Activated T-cell treated with anti-CD3 and anti-CD28 coated beads for 48 hours (primary cell): ENCODE data around the gene GZF1.

Experiments
- DNase-seq: peaks from one replicate; pipeline ENCODE4 v3.0.0-alpha.2; 2020; ENCODE audit warnings: low read depth

Gene GZF1

DNA sequence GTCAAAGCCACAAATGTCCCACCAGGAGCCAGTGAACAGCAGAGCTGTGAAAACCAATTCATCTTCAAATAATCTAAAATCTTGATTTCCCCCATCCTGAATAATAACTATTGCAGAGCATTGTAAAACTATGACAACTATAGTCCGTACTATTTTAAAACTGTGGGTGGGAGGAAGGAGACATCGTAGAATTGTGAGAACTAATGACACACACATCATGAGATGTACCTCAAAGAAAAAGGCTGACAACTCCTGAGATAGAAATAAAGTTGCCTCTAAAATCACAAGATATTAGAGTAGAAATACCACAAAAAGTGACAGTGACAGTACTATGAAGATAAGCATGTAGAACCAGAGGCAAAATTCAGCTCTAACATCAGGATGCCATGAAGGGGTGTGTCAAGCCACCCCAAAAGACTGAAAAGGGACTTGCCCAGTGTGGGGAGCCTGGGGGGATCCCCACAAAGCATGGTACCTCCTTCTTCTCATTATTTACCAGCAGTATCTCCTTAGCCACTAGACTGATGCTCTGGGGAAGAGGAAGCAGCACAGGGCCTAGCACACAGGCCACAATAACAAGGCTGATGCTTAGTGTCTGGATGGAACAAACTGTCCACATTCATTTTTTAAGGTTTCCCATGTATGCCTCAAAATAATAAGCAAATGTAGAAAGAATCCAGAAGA, 45.9 kb downstream of the GZF1 start:
- DNase-seq: no peak

GRCh38 chr20:23408957-23409356, 47.0 kb downstream of the GZF1 start:
- no peak for DNase-seq

DNA sequence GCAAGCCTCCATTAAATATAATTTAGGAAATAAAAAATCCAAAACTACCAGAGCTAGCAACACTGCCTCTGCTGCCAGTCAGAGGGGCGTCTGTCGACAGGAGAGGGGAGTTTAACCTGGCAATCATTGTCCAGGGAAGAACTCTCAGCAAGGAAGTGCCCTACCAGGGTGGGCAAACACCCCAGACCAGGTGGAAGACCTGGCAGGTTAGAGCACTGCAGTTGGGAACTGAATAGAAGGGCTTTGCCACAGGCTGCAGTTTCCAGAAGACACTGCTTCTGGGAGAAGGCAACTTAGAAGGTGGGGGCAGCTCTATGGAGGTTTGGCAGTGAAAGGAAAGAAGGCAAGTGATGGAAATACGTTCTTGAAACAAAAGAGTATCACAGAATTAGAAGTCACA, 47.8 kb downstream of the GZF1 start:
- DNase-seq: no peak

GRCh38 chr20:23410916-23411695, 49.1 kb downstream of the GZF1 start:
- DNase-seq: no peak

GRCh38 chr20:23412026-23412425, 50.0 kb downstream of the GZF1 start:
- no peak for DNase-seq

DNA sequence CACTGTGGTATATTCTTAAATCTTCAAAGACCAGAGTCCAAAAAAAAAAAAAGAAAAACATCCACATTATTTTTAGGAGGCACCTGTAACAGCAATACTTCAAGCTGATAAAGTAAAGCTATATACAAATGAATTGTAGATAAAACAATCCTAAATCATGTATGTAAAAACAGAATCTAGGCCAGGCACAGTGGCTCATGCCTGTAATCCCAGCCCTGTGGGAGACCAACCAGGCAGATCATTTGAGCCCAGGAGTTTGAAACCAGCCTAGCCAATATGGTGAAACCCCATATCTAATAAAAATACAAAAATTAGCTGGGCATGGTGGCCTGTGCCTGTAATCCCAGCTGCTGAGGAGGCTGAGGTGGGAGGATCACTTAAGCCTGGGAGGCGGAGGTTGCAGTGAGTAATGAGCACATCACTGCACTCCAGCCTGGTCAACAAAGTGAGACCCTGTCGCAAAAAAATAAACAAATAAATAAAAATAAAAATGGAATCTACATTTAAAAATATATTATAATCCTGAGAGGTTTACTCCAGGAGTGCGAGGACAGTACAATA, 52.0 kb downstream of the GZF1 start:
- DNase-seq: no peak

DNA sequence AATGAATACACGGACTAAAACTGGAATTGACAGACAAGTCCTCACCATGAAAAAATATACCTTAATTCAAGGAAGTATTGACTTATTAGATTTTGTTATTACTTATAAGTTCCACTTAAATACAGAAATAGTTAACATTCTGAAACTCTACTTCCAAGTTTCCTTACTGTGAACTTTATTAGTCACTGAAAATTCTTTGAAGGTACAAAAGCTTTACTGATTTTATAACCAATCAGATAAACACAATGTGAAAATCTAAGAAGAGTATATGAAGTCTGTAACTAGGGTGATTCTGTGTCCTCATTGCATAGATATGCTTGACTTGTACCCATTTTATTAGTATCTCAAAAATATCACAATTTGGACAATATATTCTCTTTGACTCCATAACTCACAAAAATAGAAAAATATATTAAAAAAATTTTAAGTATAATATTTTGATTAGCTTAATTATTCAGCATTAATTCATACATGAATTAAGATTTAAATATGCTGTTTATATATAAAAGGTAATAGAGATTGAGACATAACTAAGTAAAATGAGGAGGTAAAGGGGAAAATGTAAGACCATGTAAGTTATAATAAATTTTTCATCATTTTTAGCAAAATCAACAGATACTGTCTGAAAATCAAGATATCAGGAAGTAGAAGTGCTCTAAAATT, 52.7 kb downstream of the GZF1 start:
- no peak for DNase-seq

DNA sequence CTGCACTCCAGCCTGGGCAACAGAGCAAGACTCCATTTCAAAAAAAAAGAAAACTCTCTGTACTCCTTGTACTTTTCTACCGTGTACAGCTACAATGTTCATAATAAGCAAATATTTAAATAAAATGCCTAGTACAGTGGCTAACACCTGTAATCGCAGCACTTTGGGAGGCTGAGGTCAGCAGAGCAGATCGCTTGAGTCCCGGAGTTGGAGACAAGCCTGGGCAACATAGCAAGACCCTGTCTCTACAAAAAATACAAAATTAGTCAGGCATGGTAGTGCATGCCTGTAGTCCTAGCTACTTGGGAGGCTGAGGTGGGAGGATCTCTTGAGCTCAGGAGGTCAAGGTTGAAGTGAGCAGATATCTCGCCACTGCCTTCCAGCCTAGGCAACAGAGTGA, 53.6 kb downstream of the GZF1 start:
- no peak for DNase-seq

DNA sequence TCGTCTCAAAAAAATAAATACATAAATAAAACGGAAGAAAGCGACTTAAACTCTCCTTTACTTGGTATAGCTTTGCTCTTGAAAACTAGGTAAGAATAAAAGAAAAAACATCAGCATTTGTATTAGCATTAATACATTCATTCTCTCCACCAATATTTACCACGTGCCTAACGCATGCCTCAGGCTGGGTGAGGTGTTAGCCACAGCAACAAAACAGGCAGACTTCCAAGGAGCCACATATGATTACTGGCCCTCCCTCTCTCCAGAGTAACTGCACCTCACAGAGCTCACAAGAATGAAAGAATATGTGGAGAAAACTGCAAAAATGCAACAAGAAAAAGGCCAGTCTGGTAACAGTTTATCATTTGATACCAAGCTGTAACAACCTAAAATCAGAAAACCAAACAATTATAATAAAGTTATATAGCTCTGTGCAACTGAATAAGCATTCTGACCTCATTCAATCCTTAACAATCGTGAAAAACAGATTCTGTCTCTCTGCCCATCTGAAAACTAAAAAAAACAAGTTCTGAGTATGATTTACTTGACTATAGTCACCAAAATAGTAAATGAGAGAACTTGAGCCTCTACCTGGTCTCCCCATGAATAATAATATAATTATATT, 54.1 kb downstream of the GZF1 start:
- no peak for DNase-seq

DNA sequence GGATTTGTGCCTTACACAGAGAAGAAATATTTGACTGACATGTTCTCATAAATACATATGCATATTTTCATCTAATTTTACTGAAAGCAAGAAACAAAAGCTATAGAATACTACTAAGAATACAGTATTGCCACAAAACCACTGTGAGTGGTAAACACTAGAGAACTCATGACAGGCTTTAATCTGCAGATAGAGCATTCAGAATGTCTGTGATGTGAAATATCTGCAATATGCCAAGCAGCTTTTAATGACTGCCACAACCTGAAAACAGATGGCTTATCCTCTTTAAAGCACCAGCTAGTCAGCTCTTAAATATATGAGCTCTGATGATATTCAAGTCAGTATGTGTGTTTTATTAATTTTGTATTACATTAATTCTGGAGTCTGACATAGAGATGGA, 55.9 kb downstream of the GZF1 start:
- no peak for DNase-seq

GRCh38 chr20:23419657-23419994, 57.6 kb downstream of the GZF1 start:
- no peak for DNase-seq

DNA sequence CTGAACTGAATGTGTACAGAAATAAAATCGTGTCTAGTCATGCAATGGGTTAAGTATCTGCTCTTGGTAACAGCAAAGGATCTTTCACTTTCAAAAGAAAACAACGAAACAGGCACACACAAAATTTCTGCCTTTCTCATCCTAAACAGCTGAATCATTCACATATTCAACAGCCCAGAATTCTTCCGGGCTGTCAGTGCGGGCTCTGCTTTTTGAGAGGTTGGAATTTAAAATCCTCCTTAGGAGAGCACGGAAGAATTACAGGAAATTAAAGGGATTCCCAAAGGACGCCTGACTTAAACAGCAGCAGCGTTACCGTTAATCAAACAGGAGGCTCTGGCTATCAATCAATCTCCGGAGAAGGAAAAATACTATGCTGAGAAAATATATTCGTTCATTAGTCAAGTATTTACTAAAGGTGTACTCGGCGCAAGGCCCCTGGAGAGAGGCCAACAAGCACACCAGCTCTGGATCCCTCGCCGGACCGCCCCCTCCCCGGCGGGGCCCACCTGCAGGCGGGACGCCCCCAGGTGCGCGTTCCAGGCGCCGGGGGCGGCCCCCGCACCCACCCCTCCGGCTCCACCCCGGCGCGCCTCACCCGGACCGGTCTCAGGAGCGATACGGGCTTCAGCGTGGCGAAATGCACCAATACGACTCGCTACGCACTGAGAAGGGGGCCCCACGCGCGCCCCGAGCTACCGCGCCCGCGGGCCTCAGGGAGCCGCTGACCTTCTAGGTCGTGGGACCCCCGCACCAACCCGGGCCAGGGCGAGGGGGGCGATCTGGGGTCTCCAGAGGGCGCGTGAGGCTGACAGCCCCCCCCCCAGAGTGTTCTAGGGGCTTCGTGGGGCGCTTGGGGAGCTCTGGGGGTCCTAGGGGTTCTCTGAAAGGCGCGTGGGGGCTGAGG, 58.3 kb downstream of the GZF1 start:
- DNase-seq: peak; percentile 41

DNA sequence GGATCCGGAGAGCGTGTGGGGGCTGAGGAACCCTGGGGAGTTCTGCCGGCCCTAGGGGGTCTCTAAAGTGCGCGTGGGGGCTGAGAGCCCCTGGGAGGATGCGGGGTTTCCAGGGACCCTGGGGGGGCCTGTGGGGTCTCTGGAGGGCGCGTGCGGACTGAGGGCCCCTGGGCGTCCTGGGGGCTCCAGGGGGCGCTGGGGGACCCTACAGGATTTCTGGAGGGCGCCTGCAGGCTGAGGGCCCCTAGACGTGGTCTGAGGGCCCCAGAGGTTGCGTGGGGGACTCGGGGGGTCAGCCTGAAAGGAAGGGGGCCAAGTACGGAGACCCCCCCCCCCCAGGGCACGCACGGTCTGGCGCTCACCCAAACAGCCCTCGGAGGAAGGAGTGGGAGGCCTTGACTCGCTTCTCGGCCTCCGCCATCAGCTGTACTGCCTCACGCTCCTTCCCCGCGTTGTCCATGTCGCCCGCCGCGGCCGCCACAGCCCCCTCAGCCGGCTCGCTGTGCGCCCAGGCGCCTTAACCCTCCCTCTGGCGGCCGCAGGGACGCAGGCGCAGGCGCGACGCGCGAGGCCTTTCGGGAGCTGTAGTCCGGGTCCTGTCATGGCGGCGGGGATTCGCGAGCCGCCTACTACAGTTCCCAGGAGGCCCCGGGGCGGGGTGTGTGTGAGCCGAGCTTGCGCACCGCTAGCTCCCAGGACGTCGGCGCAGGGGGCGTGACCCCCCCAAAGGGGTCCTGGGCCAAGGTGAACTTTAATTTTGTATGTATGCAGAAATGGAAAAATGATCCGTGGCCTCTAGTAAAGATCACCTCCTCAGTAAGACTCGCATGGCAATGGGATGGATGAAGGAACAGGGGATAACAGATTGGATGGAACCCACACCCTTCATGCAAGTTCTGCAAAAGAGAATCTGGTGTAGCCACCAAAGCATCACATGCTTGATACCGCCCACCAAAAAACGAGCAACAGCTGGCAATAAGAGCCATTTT, 59.3 kb downstream of the GZF1 start, which contains the start of gene NAPB:
Gene NAPB, minus strand, starts transcription at position 546 of the 989 bp plus-strand sequence. Its CDS starts 86 bp downstream, at position 460.
- peak; percentile 91 for DNase-seq
